Stimulated activated CD4-positive, alpha-beta T cell treated with anti-CD3 and anti-CD28 coated beads, TNF-alpha, amount 100 ng/mL, for 1 hour (primary cell): ENCODE measurements around the gene TEPSIN.

Source experiments
- DNase-seq, 3 donors: peaks; one replicate each; pipeline ENCODE4 v3.0.0-alpha.2; 2020; ENCODE audit warnings: low read depth in 3 of 3, low spot score in 1 of 3

Gene TEPSIN

GRCh38 chr17:81238815-81239713 is at the start of gene TEPSIN, which contains the start of gene NDUFAF8:
Gene TEPSIN (minus strand): TSS chr17:81239055. CDS start chr17:81239033, 22 bp downstream.
Gene NDUFAF8 (plus strand): TSS chr17:81239318. CDS start chr17:81239364, 46 bp downstream.
- peak; percentile 84 to 91 (median 90) for DNase-seq

GRCh38 chr17:81287741-81288430 is 49.0 kb upstream of the TEPSIN start:
- DNase-seq, result no peak

- DNase-seq, result no peak
Observed at GRCh38 chr17:81287152-81287551, 48.3 kb upstream of the TEPSIN start.

- no peak for DNase-seq
Observed at GRCh38 chr17:81286491-81287145, 47.8 kb upstream of the TEPSIN start.

- DNase-seq, result no peak
Observed at GRCh38 chr17:81285894-81286293, 47.0 kb upstream of the TEPSIN start.

GRCh38 chr17:81285179-81285878 is 46.5 kb upstream of the TEPSIN start:
- peak; percentile 17 to 46 (median 30) for DNase-seq

GRCh38 chr17:81282876-81283275 is 44.0 kb upstream of the TEPSIN start:
- DNase-seq, result no peak

- DNase-seq, result no peak
Observed at GRCh38 chr17:81282141-81282540, 43.3 kb upstream of the TEPSIN start.

- DNase-seq, result no peak
Observed at GRCh38 chr17:81280571-81280970, 41.7 kb upstream of the TEPSIN start.

GRCh38 chr17:81279278-81280275 is 40.7 kb upstream of the TEPSIN start:
- DNase-seq, result no peak

- no peak for DNase-seq
Observed at GRCh38 chr17:81278831-81279230, 40.0 kb upstream of the TEPSIN start.

GRCh38 chr17:81277946-81278693 is 39.3 kb upstream of the TEPSIN start:
- no peak for DNase-seq

- no peak for DNase-seq
Observed at GRCh38 chr17:81277421-81277820, 38.6 kb upstream of the TEPSIN start.

- no peak for DNase-seq
Observed at GRCh38 chr17:81276781-81277180, 37.9 kb upstream of the TEPSIN start.

GRCh38 chr17:81274471-81274855 is 35.6 kb upstream of the TEPSIN start:
- no peak for DNase-seq

GRCh38 chr17:81273698-81274470 is 35.0 kb upstream of the TEPSIN start:
- no peak for DNase-seq

- no peak for DNase-seq
Observed at GRCh38 chr17:81272616-81273015, 33.8 kb upstream of the TEPSIN start.

GRCh38 chr17:81271226-81271625 is 32.4 kb upstream of the TEPSIN start:
- no peak for DNase-seq
